B cell (primary cell): Measurements from ENCODE around the gene MESD. TPM values are rescaled to one million over a fixed set of nuclear protein-coding genes. Genes with fewer than 3 reads are reported as not detected.

Source experiments
- ATAC-seq: fragments of 200-7000 bp; cut with Tn5 transposase; one replicate; pipeline ENCODE4 v1.10.0; 2021; ENCODE audit warnings: low read depth, mild to moderate bottlenecking, moderate number of reproducible peaks, moderate library complexity
- CTCF ChIA-PET: fragments of 350-600 bp; sonication (Branson Sonifier 250); formaldehyde crosslinking; loops from one replicate; lab custom pipeline; 2021; ENCODE audit warnings: antibody characterized with exemption, inconsistent platforms; lab: Charles Lee
- POLR2A ChIA-PET: fragments of 350-600 bp; sonication (Branson Sonifier 250); formaldehyde crosslinking; loops from one replicate; lab custom pipeline; 2021; ENCODE audit warnings: antibody characterized with exemption; lab: Charles Lee
- DNase-seq: peaks from one replicate; pipeline ENCODE4 v3.0.0; 2013
- H2AFZ ChIP-seq: 2 replicates; pipeline ENCODE4 v1.6.1; 2012; ENCODE audit warnings: mild to moderate bottlenecking, low read depth, low read length; ENCODE audit not compliant: insufficient read depth, poor library complexity, severe bottlenecking
- H3K27ac ChIP-seq, 2 donors: 1 replicate in 1 of 2; 2 replicates in 1 of 2; pipeline ENCODE4 v1.5.1; 2012 to 2013; ENCODE audit warnings: low read length in 2 of 2, mild to moderate bottlenecking in 2 of 2, moderate library complexity in 1 of 2
- H3K27me3 ChIP-seq, 4 experiments: fragments of 200-600 bp in 1 of 4; sonication (generic) in 1 of 4; replicated peaks in 1 of 4; 1 replicate in 2 of 4; 2 replicates in 2 of 4; pipeline versions ENCODE4 v1.6.1 to v1.7.0; 2013 to 2016; ENCODE audit warnings: low read length in 3 of 4, mild to moderate bottlenecking in 2 of 4, mixed read lengths in 1 of 4, moderate library complexity in 1 of 4; ENCODE audit not compliant: insufficient read depth in 4 of 4, control insufficient read depth in 3 of 4; ENCODE audit errors: control extremely low read depth in 1 of 4
- H3K36me3 ChIP-seq, 2 experiments: replicated peaks in 1 of 2; 1 replicate in 1 of 2; 2 replicates in 1 of 2; pipeline versions ENCODE4 v1.6.1 to v1.7.1; 2013; ENCODE audit warnings: low read length in 1 of 2; ENCODE audit not compliant: insufficient read depth in 2 of 2, control insufficient read depth in 1 of 2; ENCODE audit errors: control extremely low read depth in 1 of 2, extremely low read depth in 1 of 2
- H3K4me1 ChIP-seq, 2 donors: fragments of 200-600 bp in 1 of 2; sonication (generic) in 1 of 2; 1 replicate in 1 of 2; 2 replicates in 1 of 2; pipeline versions ENCODE4 v1.5.1 to v1.6.1; 2013 to 2017; ENCODE audit warnings: low read length in 2 of 2; ENCODE audit not compliant: control insufficient read depth in 2 of 2, insufficient read depth in 2 of 2
- H3K4me2 ChIP-seq: replicated peaks from 2 replicates; pipeline ENCODE3; 2012; ENCODE audit warnings: mild to moderate bottlenecking, low read depth, low read length; ENCODE audit not compliant: poor library complexity, severe bottlenecking
- H3K4me3 ChIP-seq, 5 experiments: fragments of 200-600 bp in 1 of 5; sonication (generic) in 1 of 5; 1 replicate in 3 of 5; 2 replicates in 2 of 5; pipeline versions ENCODE4 v1.5.1 to v1.7.0; 2011 to 2016; ENCODE audit warnings: low read length in 4 of 5, mild to moderate bottlenecking in 4 of 5, low read depth in 2 of 5, control low read depth in 1 of 5, moderate library complexity in 1 of 5; ENCODE audit not compliant: insufficient read depth in 1 of 5; ENCODE audit errors: control extremely low read depth in 1 of 5, extremely low read depth in 1 of 5
- H3K79me2 ChIP-seq: fragments of 200-600 bp; sonication (generic); one replicate; pipeline ENCODE4 v1.6.0; 2016; ENCODE audit warnings: low read length; ENCODE audit not compliant: control insufficient read depth, insufficient read depth
- H3K9ac ChIP-seq: fragments of 200-600 bp; sonication (generic); 2 replicates; pipeline ENCODE4 v1.6.1; 2017; ENCODE audit warnings: mild to moderate bottlenecking, low read length, moderate library complexity
- H3K9me3 ChIP-seq, 3 donors: one replicate each; pipeline versions ENCODE4 v1.6.1 to v1.7.1; 2013; ENCODE audit warnings: low read length in 2 of 3; ENCODE audit not compliant: control insufficient read depth in 2 of 3, insufficient read depth in 1 of 3; ENCODE audit errors: control extremely low read depth in 1 of 3
- H4K20me1 ChIP-seq: 2 replicates; pipeline ENCODE4 v1.6.0; 2012; ENCODE audit warnings: mild to moderate bottlenecking, low read length; ENCODE audit not compliant: insufficient read depth, control insufficient read depth, poor library complexity, severe bottlenecking
- H3K27ac Mint-ChIP-seq: one replicate; pipeline ENCODE4 v1.8.0; 2021; ENCODE audit warnings: mixed read lengths
- H3K27me3 Mint-ChIP-seq: one replicate; pipeline ENCODE4 v1.8.0; 2021; ENCODE audit warnings: mixed read lengths
- H3K4me1 Mint-ChIP-seq: one replicate; pipeline ENCODE4 v1.8.0; 2021; ENCODE audit warnings: mixed read lengths
- H3K4me3 Mint-ChIP-seq: one replicate; pipeline ENCODE4 v1.8.0; 2021; ENCODE audit warnings: mixed read lengths
- H3K9me3 Mint-ChIP-seq: one replicate; pipeline ENCODE4 v1.8.0; 2022; ENCODE audit warnings: mixed read lengths; ENCODE audit not compliant: insufficient read depth
- CTCF ChIP-seq: fragments of 200-600 bp; IDR thresholded peaks from one replicate; pipeline ENCODE4 v1.8.0; 2022; ENCODE audit warnings: antibody characterized with exemption, mild to moderate bottlenecking
- EZH2 ChIP-seq: IDR thresholded peaks from 2 replicates; pipeline ENCODE4 v1.6.1; 2012; ENCODE audit warnings: borderline replicate concordance, low read depth, mild to moderate bottlenecking, moderate library complexity, low read length; ENCODE audit not compliant: insufficient read depth, poor library complexity, severe bottlenecking
- WGBS: methylation state at CpG from one replicate; pipeline ENCODE4 v1.1.5; 2013; ENCODE audit warnings: missing lambda C conversion rate; ENCODE audit not compliant: insufficient coverage; 5-methylcytosine and 5-hydroxymethylcytosine counted together
- intact Hi-C: fragments of 100-400 bp; cut with micrococcal nuclease; formaldehyde crosslinking; loops from one replicate; pipeline ENCODE4 v1.10.0; 2022
- polyA plus RNA-seq: library from polyadenylated mRNA; depleted of rRNA; stranded (reverse); fragments of >200 nt; gene quantifications from 2 replicates; pipeline ENCODE4 v1.2.3, GENCODE V29; 2012
- small RNA-seq: library from RNA; depleted of rRNA; stranded (forward); fragments of <200 nt; gene quantifications from one replicate; pipeline ENCODE3, GENCODE V24; 2012; ENCODE audit warnings: low replicate concordance, low read depth; ENCODE audit not compliant: insufficient read length
- total RNA-seq, 2 donors: library from RNA; stranded (reverse); fragments of 120-200 nt in 1 of 2; gene quantifications; 1 replicate in 1 of 2; 2 replicates in 1 of 2; pipeline versions ENCODE4 v1.2.3 to v1.2.4, GENCODE V29; 2013 to 2022

MESD gene
- total and polyA plus RNA-seq, 2 donors (not counting 1 experiment from before 2014, with no cell fraction given): 7.9 to 35.3 TPM

GRCh38 chr15:80898040-80898439 lies 91.6 kb downstream of the MESD start:
- ATAC-seq (no peak), DNase-seq (no peak)
- ChIA-PET CTCF (no interaction called here), POLR2A (no interaction called here)
- 80% methylated on average over 1 of the region's 2 CpGs for WGBS
- Histone ChIP-seq H3K4me2 (no peak overlapping the region), H3K79me2 (no peaks in the 10 kb centered on the region), H3K27ac (no peak overlapping the region), H3K4me1 (no peaks in the 10 kb centered on the region), H3K4me3 (no peak overlapping the region), H3K9me3 (peaks cover 1 to 4% (median 3%) of the 10 kb centered on the region in 3 donors), H3K9ac (no peak overlapping the region), H3K36me3 (no peaks in the 10 kb centered on the region), H3K27me3 (no peaks in the 10 kb centered on the region), H4K20me1 (no peaks in the 10 kb centered on the region), H2AFZ (no peak overlapping the region)
- intact Hi-C loops: no loop called here
- Mint-ChIP-seq H3K27ac (no peak overlapping the region), H3K27me3 (no peaks in the 10 kb centered on the region), H3K4me1 (no peaks in the 10 kb centered on the region), H3K9me3 (peaks cover 6% of the 10 kb centered on the region), H3K4me3 (no peak overlapping the region)
- TF ChIP-seq CTCF (no peak), EZH2 (no peak)

Small RNA genes lying within 50 kb of the gene (small RNA-seq; reads per million reads assigned to genes)
- not detected for gene MIR4514

Other genes with a start within 250 kb of the MESD start
- gene CEMIP, start 210.4 kb downstream of the MESD start, total RNA-seq: 0.24 and 0.32 TPM in 2 replicates
- not detected in 2 replicates for gene CEMIP, start 210.4 kb downstream of the MESD start, polyA plus RNA-seq
- gene TLNRD1, start 11.1 kb upstream of the MESD start, total RNA-seq: 26.5 and 26.7 TPM in 2 replicates
- 11.4 and 13.3 TPM in 2 replicates for gene TLNRD1, start 11.1 kb upstream of the MESD start, polyA plus RNA-seq
- gene CFAP161, start 144.5 kb upstream of the MESD start, total RNA-seq: not detected in 2 replicates
- gene CFAP161, start 144.5 kb upstream of the MESD start, polyA plus RNA-seq: not detected in 2 replicates
- 284 and 287 TPM in 2 replicates for gene IL16, start 207.1 kb upstream of the MESD start, total RNA-seq
- 96.1 and 181 TPM in 2 replicates for gene IL16, start 207.1 kb upstream of the MESD start, polyA plus RNA-seq